H1 (cell line): ENCODE results near the gene ACADVL. TPM values are rescaled to one million over a fixed set of nuclear protein-coding genes. Genes with fewer than 3 reads are reported as not detected.

Experiments used
- CTCF ChIA-PET: fragments of 300-600 bp; sonication (Branson Sonifier 250); formaldehyde crosslinking; loops from one replicate; lab custom pipeline; 2021; ENCODE audit not compliant: partially characterized antibody; lab: Charles Lee
- POLR2A ChIA-PET: fragments of 300-600 bp; sonication (Branson Sonifier 250); formaldehyde crosslinking; loops from one replicate; lab custom pipeline; 2021; ENCODE audit warnings: inconsistent platforms; ENCODE audit not compliant: partially characterized antibody; lab: Charles Lee
- DNase-seq, 2 experiments: peaks; one replicate each; pipeline versions ENCODE4 v3.0.0 to v3.0.0-alpha.2; 2010 to 2022; ENCODE audit warnings: low spot score in 2 of 2, low read depth in 1 of 2, mixed read lengths in 1 of 2
- FAIRE-seq: peaks from 2 replicates; lab custom pipeline; 2011; peaks lifted over from hg19 to GRCh38; lab: Jason Lieb, UNC
- H2AFZ ChIP-seq: 2 replicates; pipeline ENCODE4 v1.8.1; 2012; ENCODE audit warnings: low read length, inconsistent platforms
- H2AK5ac ChIP-seq: 2 replicates; pipeline ENCODE4 v1.6.1; 2013; ENCODE audit warnings: low read depth, low read length
- H2BK120ac ChIP-seq: replicated peaks from 2 replicates; pipeline ENCODE3; 2013; ENCODE audit warnings: low read depth, low read length, inconsistent platforms
- H2BK12ac ChIP-seq: 2 replicates; pipeline ENCODE4 v1.6.1; 2013; ENCODE audit warnings: low read depth, low read length
- H2BK15ac ChIP-seq: 2 replicates; pipeline ENCODE4 v1.6.1; 2013; ENCODE audit warnings: low read length
- H2BK20ac ChIP-seq: 2 replicates; pipeline ENCODE4 v1.6.1; 2013; ENCODE audit warnings: low read length
- H2BK5ac ChIP-seq: 2 replicates; pipeline ENCODE4 v1.6.1; 2013; ENCODE audit warnings: low read depth, low read length
- H3K14ac ChIP-seq: 2 replicates; pipeline ENCODE4 v1.6.1; 2013; ENCODE audit warnings: inconsistent platforms; ENCODE audit not compliant: insufficient read length
- H3K18ac ChIP-seq: 2 replicates; pipeline ENCODE4 v1.6.1; 2013; ENCODE audit warnings: low read length; ENCODE audit errors: extremely low read depth
- H3K23ac ChIP-seq: 2 replicates; pipeline ENCODE4 v1.6.1; 2013; ENCODE audit warnings: inconsistent platforms; ENCODE audit not compliant: insufficient read length
- H3K23me2 ChIP-seq: 2 replicates; pipeline ENCODE4 v1.6.1; 2013; ENCODE audit warnings: low read depth, low read length
- H3K27ac ChIP-seq: 2 replicates; pipeline ENCODE4 v1.6.1; 2011; ENCODE audit warnings: low read depth, low read length, inconsistent platforms
- H3K27me3 ChIP-seq, 4 experiments: replicated peaks in 1 of 4; 1 replicate in 1 of 4; 2 replicates in 3 of 4; pipeline versions ENCODE4 v1.6.1 to v1.8.1; 2011 to 2013; ENCODE audit warnings: low read length in 3 of 4, mild to moderate bottlenecking in 3 of 4, inconsistent platforms in 2 of 4, mixed read lengths in 2 of 4, moderate library complexity in 1 of 4; ENCODE audit not compliant: control insufficient read depth in 3 of 4, insufficient read depth in 3 of 4; ENCODE audit errors: extremely low read depth in 1 of 4
- H3K36me3 ChIP-seq, 4 experiments: 2 replicates each; pipeline versions ENCODE4 v1.6.1 to v1.8.1; 2011 to 2013; ENCODE audit warnings: mild to moderate bottlenecking in 4 of 4, low read length in 3 of 4, moderate library complexity in 2 of 4, control low read depth in 1 of 4, inconsistent platforms in 1 of 4; ENCODE audit not compliant: insufficient read depth in 4 of 4, control insufficient read depth in 2 of 4
- H3K4ac ChIP-seq: replicated peaks from 2 replicates; pipeline ENCODE3; 2013; ENCODE audit warnings: low read length, low read depth, mixed read lengths, inconsistent platforms; ENCODE audit not compliant: insufficient read length
- H3K4me1 ChIP-seq, 4 experiments: replicated peaks in 1 of 4; 1 replicate in 1 of 4; 2 replicates in 3 of 4; pipeline versions ENCODE4 v1.6.1 to v1.8.1; 2011 to 2013; ENCODE audit warnings: low read length in 3 of 4, inconsistent platforms in 2 of 4, mixed read lengths in 1 of 4; ENCODE audit not compliant: insufficient read depth in 4 of 4, control insufficient read depth in 3 of 4
- H3K4me2 ChIP-seq, 2 experiments: 2 replicates each; pipeline versions ENCODE4 v1.6.1 to v1.8.1; 2011 to 2013; ENCODE audit warnings: low read depth in 2 of 2, low read length in 2 of 2, control low read depth in 1 of 2, inconsistent platforms in 1 of 2, mild to moderate bottlenecking in 1 of 2; ENCODE audit not compliant: insufficient read depth in 1 of 2
- H3K4me3 ChIP-seq, 4 experiments: fragments of 200-600, 300-600 bp in 1 of 4; sonication (generic), shearing (Covaris generic), sonication (Bioruptor Twin) in 1 of 4; 2 replicates each; pipeline versions ENCODE4 v1.5.1 to v1.8.1; 2011 to 2016; ENCODE audit warnings: low read length in 4 of 4, low read depth in 3 of 4, control low read depth in 2 of 4, inconsistent platforms in 2 of 4, mild to moderate bottlenecking in 2 of 4, mixed read lengths in 1 of 4, moderate library complexity in 1 of 4; ENCODE audit not compliant: insufficient read depth in 2 of 4; ENCODE audit errors: extremely low read depth in 1 of 4
- H3K56ac ChIP-seq: replicated peaks from 2 replicates; pipeline ENCODE3; 2013; ENCODE audit warnings: low read depth, mild to moderate bottlenecking, mixed read lengths, low read length, inconsistent platforms; ENCODE audit not compliant: insufficient read length
- H3K79me1 ChIP-seq: 2 replicates; pipeline ENCODE4 v1.6.1; 2013; ENCODE audit warnings: low read depth, low read length, control low read depth
- H3K79me2 ChIP-seq, 2 experiments: 2 replicates each; pipeline versions ENCODE4 v1.6.1 to v1.8.1; 2012 to 2013; ENCODE audit warnings: low read length in 2 of 2, mild to moderate bottlenecking in 2 of 2, inconsistent platforms in 1 of 2; ENCODE audit not compliant: insufficient read depth in 2 of 2, control insufficient read depth in 1 of 2
- H3K9ac ChIP-seq, 4 experiments: replicated peaks in 1 of 4; 1 replicate in 1 of 4; 2 replicates in 3 of 4; pipeline versions ENCODE4 v1.6.1 to v1.8.1; 2011 to 2013; ENCODE audit warnings: low read depth in 3 of 4, low read length in 3 of 4, control low read depth in 2 of 4, mild to moderate bottlenecking in 2 of 4, moderate library complexity in 2 of 4, inconsistent platforms in 1 of 4; ENCODE audit errors: extremely low read depth in 1 of 4
- H3K9me3 ChIP-seq, 2 experiments: 2 replicates each; pipeline versions ENCODE4 v1.6.1 to v1.8.1; 2012 to 2013; ENCODE audit warnings: mild to moderate bottlenecking in 2 of 2, moderate library complexity in 2 of 2, control low read depth in 1 of 2, inconsistent platforms in 1 of 2, low read depth in 1 of 2, low read length in 1 of 2, mixed read lengths in 1 of 2; ENCODE audit not compliant: insufficient read depth in 2 of 2
- H4K20me1 ChIP-seq, 2 experiments: replicated peaks in 1 of 2; 2 replicates each; pipeline versions ENCODE3 to v1.8.1; 2011 to 2013; ENCODE audit warnings: inconsistent platforms in 2 of 2, low read length in 2 of 2, mild to moderate bottlenecking in 1 of 2; ENCODE audit not compliant: insufficient read depth in 2 of 2, control insufficient read depth in 1 of 2
- H4K5ac ChIP-seq: 2 replicates; pipeline ENCODE4 v1.6.1; 2013; ENCODE audit warnings: low read length, low read depth, mixed read lengths, inconsistent platforms; ENCODE audit not compliant: insufficient read length
- H4K8ac ChIP-seq: 2 replicates; pipeline ENCODE4 v1.8.0; 2013; ENCODE audit warnings: mild to moderate bottlenecking, moderate library complexity, low read length, inconsistent platforms; ENCODE audit not compliant: insufficient read depth; ENCODE audit errors: extremely low read depth
- H4K91ac ChIP-seq: replicated peaks from 2 replicates; pipeline ENCODE3; 2013; ENCODE audit warnings: low read length, mixed read lengths, inconsistent platforms; ENCODE audit not compliant: insufficient read length
- ASH2L ChIP-seq: fragments of 200-600, 300-600 bp; sonication (generic); IDR thresholded peaks from one replicate; pipeline ENCODE4 v1.7.1; 2017; ENCODE audit warnings: low read length
- JUND ChIP-seq: IDR thresholded peaks from 2 replicates; pipeline ENCODE4 v1.6.1; 2011; ENCODE audit warnings: mild to moderate bottlenecking, improper control_type of control experiment, low read length
- POLR2A ChIP-seq, 2 experiments: IDR thresholded peaks; 1 replicate in 1 of 2; 2 replicates in 1 of 2; pipeline ENCODE4 v1.6.1; 2011; ENCODE audit warnings: low read depth in 2 of 2, low read length in 2 of 2, mild to moderate bottlenecking in 2 of 2; ENCODE audit errors: control extremely low read depth in 1 of 2
- RBBP5 ChIP-seq: IDR thresholded peaks from 2 replicates; pipeline ENCODE4 v1.7.1; 2012; ENCODE audit warnings: low read depth, mild to moderate bottlenecking, inconsistent platforms, low read length, moderate library complexity, borderline replicate concordance
- ZNF274 ChIP-seq: IDR thresholded peaks from 2 replicates; pipeline ENCODE4 v1.7.0; 2012; ENCODE audit warnings: low read length, borderline replicate concordance; ENCODE audit errors: extremely low read depth
- WGBS, 2 experiments: shearing (Covaris generic) in 1 of 2; methylation state at CpG; one replicate each; pipeline versions ENCODE4 v1.1.6 to v1.1.7; 2013 to 2015; ENCODE audit warnings: low lambda C conversion rate in 2 of 2, mixed read lengths in 2 of 2, inconsistent platforms in 1 of 2, low coverage in 1 of 2, missing lambda C conversion rate in 1 of 2; ENCODE audit not compliant: insufficient replicate concordance in 2 of 2, insufficient coverage in 1 of 2, insufficient read length in 1 of 2; ENCODE audit errors: extremely low coverage in 1 of 2, missing lambda C conversion rate in 1 of 2; 5-methylcytosine and 5-hydroxymethylcytosine counted together
- polyA plus RNA-seq, 7 experiments: library from polyadenylated mRNA; depleted of rRNA in 3 of 7; stranded (reverse) in 5 of 7; unstranded in 2 of 7; fragments of >200 nt in 5 of 7; fragments of 200-250 nt in 2 of 7; gene quantifications; 1 replicate in 5 of 7; 2 replicates in 1 of 7; 4 replicates in 1 of 7; pipeline versions ENCODE4 v1.2.1 to v1.2.3, GENCODE V29; 2011 to 2013; ENCODE audit warnings: missing spikeins in 2 of 7, mixed read lengths in 2 of 7
- total RNA-seq: library from RNA; stranded (reverse); fragmentation: NEBNext Ultra II Directional; extraction: Animal tissue kit (Norgen Biotek cat#: 25700); gene quantifications from 2 replicates; pipeline ENCODE4 v1.2.1, GENCODE V29; 2021

The ACADVL gene
- total and polyA plus RNA-seq, 2 of the 8 experiments (the other 6 are each of a cell fraction or from before 2014, with no cell fraction given): 181 to 231 TPM

- Histone ChIP-seq H4K20me1 (no peaks in the 10 kb centered on the region), H3K23ac (no peak overlapping the region), H3K23me2 (peaks cover 31% of the 10 kb centered on the region; the same call in 1 of the 2 replicates), H2BK15ac (peak overlapping the region; percentile 81; the same call in 1 of the 2 replicates), H3K9ac (peak overlapping the region in 1 of 4 experiments; percentile 45; a peak in 2 of 7 replicates)
- no peak for DNase-seq
- FAIRE-seq: no peak
- CTCF ChIA-PET: interaction anchor here (1.0 to 1.7 kb wide), 4 partner anchors 31 to 345 kb away, joined by 3 to 6 read pairs (median 4); no protein-coding TSS in a partner anchor
- TF ChIP-seq ASH2L: no peak
- no peak for TF ChIP-seq JUND
- TF ChIP-seq RBBP5: 0 out of 2 replicates have a peak, but pooled peaks have one; percentile 32
- 0 out of 3 replicates have a peak, but pooled peaks of 1 of the 2 experiments have one; percentile 25 for TF ChIP-seq POLR2A (IDR thresholded peaks at IDR 0.05; ENCODE audit: control extremely low read depth in 1 of 2, low read depth in 2 of 2, low read length in 2 of 2)
- no peak for TF ChIP-seq ZNF274
- TF ChIP-seq, all 59 proteins: peak for 2
- Histone ChIP-seq H3K27ac (peak overlapping the region; percentile 73), H3K79me1 (peaks cover 3% of the 10 kb centered on the region; the same call in 1 of the 2 replicates), H3K4me1 (peaks cover 9 to 45% (median 27%) of the 10 kb centered on the region in 4 experiments), H2BK5ac (peak overlapping the region; percentile 82), H3K79me2 (peaks cover 0 to 34% of the 10 kb centered on the region in 2 experiments; a peak in 2 of 4 replicates), H2BK120ac (no peak overlapping the region), H3K36me3 (no peaks in the 10 kb centered on the region), H3K4ac (no peak overlapping the region), H3K14ac (no peak overlapping the region), H3K4me2 (peak overlapping the region; percentile 69 to 87), H4K91ac (peak overlapping the region; percentile 51), H3K56ac (no peak overlapping the region), H3K27me3 (no peaks in the 10 kb centered on the region), H3K4me3 (peak overlapping the region; percentile 40 to 75 (median 52); a peak in 7 of 8 replicates), H2AK5ac (0 out of 2 replicates have a peak overlapping the region, but pooled peaks have one; percentile 75), H2BK12ac (peak overlapping the region; percentile 84; the same call in 1 of the 2 replicates), H3K9me3 (no peaks in the 10 kb centered on the region), H3K18ac (peak overlapping the region; percentile 93), H2BK20ac (no peak overlapping the region), H2AFZ (no peak overlapping the region), H4K8ac (no peak overlapping the region), H4K5ac (no peak overlapping the region)
- POLR2A ChIA-PET: interaction anchor here (0.8 to 3.7 kb wide), 4 partner anchors 12 to 46 kb away, joined by 3 to 22 read pairs (median 10); partner anchors contain the start of genes CLDN7, DVL2 and GABARAP
- 7% methylated on average over 6 of the region's 10 CpGs; no CpG with 5 or more reads in 1 of the 2 experiments for WGBS, 2 experiments
Observed at GRCh38 chr17:7215652-7216180, 4.0 kb upstream of the ACADVL start.
